Liver (tissue), 3 donors: Measurements from ENCODE around the gene SCP2.

Experiments used
- RAD21 ChIP-seq, 2 donors: IDR thresholded peaks; 2 replicates each; pipeline ENCODE4 v1.6.1; 2016; ENCODE audit warnings: antibody characterized with exemption in 2 of 2, mild to moderate bottlenecking in 2 of 2
- REST ChIP-seq: IDR thresholded peaks from 2 replicates; pipeline ENCODE4 v1.6.1; 2016; ENCODE audit warnings: antibody characterized with exemption, mild to moderate bottlenecking
- SP1 ChIP-seq: IDR thresholded peaks from 2 replicates; pipeline ENCODE4 v1.6.1; 2018; ENCODE audit warnings: antibody characterized with exemption, mild to moderate bottlenecking
- TF ChIP-seq, protein P1 (sequence below): fragments of 150-350 bp; IDR thresholded peaks from 2 replicates; pipeline ENCODE4 v1.5.1; 2017; ENCODE audit warnings: improper control_type of control experiment, low read depth, low read length; ENCODE audit not compliant: missing input control
- TF ChIP-seq, protein P2 (sequence below): IDR thresholded peaks from 2 replicates; pipeline ENCODE4 v1.6.1; 2016; ENCODE audit warnings: antibody characterized with exemption
- donor health status: healthy.
- donor health status: healthy.

- TF ChIP-seq, protein P1, sequence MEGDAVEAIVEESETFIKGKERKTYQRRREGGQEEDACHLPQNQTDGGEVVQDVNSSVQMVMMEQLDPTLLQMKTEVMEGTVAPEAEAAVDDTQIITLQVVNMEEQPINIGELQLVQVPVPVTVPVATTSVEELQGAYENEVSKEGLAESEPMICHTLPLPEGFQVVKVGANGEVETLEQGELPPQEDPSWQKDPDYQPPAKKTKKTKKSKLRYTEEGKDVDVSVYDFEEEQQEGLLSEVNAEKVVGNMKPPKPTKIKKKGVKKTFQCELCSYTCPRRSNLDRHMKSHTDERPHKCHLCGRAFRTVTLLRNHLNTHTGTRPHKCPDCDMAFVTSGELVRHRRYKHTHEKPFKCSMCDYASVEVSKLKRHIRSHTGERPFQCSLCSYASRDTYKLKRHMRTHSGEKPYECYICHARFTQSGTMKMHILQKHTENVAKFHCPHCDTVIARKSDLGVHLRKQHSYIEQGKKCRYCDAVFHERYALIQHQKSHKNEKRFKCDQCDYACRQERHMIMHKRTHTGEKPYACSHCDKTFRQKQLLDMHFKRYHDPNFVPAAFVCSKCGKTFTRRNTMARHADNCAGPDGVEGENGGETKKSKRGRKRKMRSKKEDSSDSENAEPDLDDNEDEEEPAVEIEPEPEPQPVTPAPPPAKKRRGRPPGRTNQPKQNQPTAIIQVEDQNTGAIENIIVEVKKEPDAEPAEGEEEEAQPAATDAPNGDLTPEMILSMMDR: no peak
- no peak for TF ChIP-seq REST
- TF ChIP-seq RAD21 (IDR thresholded peaks at IDR 0.05): no peak
- no peak for TF ChIP-seq SP1
- TF ChIP-seq, protein P2, sequence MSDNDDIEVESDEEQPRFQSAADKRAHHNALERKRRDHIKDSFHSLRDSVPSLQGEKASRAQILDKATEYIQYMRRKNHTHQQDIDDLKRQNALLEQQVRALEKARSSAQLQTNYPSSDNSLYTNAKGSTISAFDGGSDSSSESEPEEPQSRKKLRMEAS: no peak
Observed at GRCh38 chr1:52967666-52968065, 40.6 kb downstream of the SCP2 start.
